SK-N-SH (cell line): ENCODE results near the gene DDX4.

Experiments
- CHD2 ChIP-seq: fragments of 150-350 bp; IDR thresholded peaks from 2 replicates; pipeline ENCODE4 v1.6.1; 2018; ENCODE audit warnings: low read length; ENCODE audit not compliant: partially characterized antibody
- EP300 ChIP-seq, 2 experiments: IDR thresholded peaks; 2 replicates each; pipeline versions ENCODE4 v1.4.0 to v1.6.1; 2012; ENCODE audit warnings: borderline replicate concordance in 1 of 2, low read depth in 1 of 2, low read length in 1 of 2
- FOSL2 ChIP-seq: IDR thresholded peaks from 2 replicates; pipeline ENCODE4 v1.4.0; 2012; ENCODE audit warnings: low read depth, mild to moderate bottlenecking, moderate library complexity, borderline replicate concordance
- GABPA ChIP-seq: IDR thresholded peaks from 2 replicates; pipeline ENCODE4 v1.4.0; 2012; ENCODE audit warnings: low read depth, mild to moderate bottlenecking
- GATA2 ChIP-seq: sonication (generic); formaldehyde crosslinking; IDR thresholded peaks from 2 replicates; pipeline ENCODE4 v1.5.0; 2020; ENCODE audit warnings: mild to moderate bottlenecking, missing genetic modification reagents
- MEF2A ChIP-seq: IDR thresholded peaks from 2 replicates; pipeline ENCODE4 v1.4.0; 2012; ENCODE audit warnings: low read depth, borderline replicate concordance
- MXI1 ChIP-seq: IDR thresholded peaks from 2 replicates; pipeline ENCODE4 v1.6.1; 2012; ENCODE audit warnings: mild to moderate bottlenecking, low read depth, low read length, improper control_type of control experiment
- POLR2AphosphoS5 ChIP-seq: IDR thresholded peaks from 2 replicates; pipeline ENCODE4 v1.6.1; 2012; ENCODE audit warnings: low read depth, low read length
- REST ChIP-seq: IDR thresholded peaks from 2 replicates; pipeline ENCODE4 v1.6.1; 2012; ENCODE audit warnings: mild to moderate bottlenecking, low read depth, low read length, moderate library complexity
- SMC3 ChIP-seq: IDR thresholded peaks from 2 replicates; pipeline ENCODE4 v1.6.1; 2012; ENCODE audit warnings: low read depth, low read length, improper control_type of control experiment
- TCF12 ChIP-seq: IDR thresholded peaks from 2 replicates; pipeline ENCODE4 v1.4.0; 2012
- USF2 ChIP-seq: fragments of 150-350 bp; IDR thresholded peaks from 2 replicates; pipeline ENCODE4 v1.6.1; 2017; ENCODE audit warnings: antibody characterized with exemption, low read length, low read depth, borderline replicate concordance
- TF ChIP-seq, protein P1 (sequence below): fragments of 200-600 bp; sonication (generic); IDR thresholded peaks from 2 replicates; pipeline ENCODE4 v1.6.1; 2017; ENCODE audit warnings: antibody characterized with exemption, mild to moderate bottlenecking, moderate library complexity
- TF ChIP-seq, protein P2 (sequence below): IDR thresholded peaks from 2 replicates; pipeline ENCODE4 v1.4.0; 2012; ENCODE audit warnings: low read depth

DNA sequence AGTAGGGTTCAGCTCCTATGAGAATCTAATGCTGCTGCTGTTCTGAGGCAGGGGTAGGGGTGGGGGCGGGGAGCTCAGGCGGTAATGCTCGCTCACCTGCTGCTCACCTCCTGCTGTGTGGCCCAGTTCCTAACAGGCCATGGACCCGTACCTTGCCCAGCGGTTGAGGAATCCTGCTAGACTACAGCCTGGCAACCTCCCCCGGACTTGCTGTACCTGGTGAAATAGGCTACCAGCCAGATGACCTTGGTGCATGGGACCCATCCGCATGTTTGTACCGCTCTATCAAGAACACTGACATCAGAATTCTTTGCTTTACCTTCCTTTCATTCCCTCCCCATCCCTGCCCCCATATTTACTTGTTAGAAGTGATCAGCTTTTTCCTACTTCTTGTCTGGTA lies 128.6 kb downstream of the DDX4 start:
- TF ChIP-seq, protein P1, sequence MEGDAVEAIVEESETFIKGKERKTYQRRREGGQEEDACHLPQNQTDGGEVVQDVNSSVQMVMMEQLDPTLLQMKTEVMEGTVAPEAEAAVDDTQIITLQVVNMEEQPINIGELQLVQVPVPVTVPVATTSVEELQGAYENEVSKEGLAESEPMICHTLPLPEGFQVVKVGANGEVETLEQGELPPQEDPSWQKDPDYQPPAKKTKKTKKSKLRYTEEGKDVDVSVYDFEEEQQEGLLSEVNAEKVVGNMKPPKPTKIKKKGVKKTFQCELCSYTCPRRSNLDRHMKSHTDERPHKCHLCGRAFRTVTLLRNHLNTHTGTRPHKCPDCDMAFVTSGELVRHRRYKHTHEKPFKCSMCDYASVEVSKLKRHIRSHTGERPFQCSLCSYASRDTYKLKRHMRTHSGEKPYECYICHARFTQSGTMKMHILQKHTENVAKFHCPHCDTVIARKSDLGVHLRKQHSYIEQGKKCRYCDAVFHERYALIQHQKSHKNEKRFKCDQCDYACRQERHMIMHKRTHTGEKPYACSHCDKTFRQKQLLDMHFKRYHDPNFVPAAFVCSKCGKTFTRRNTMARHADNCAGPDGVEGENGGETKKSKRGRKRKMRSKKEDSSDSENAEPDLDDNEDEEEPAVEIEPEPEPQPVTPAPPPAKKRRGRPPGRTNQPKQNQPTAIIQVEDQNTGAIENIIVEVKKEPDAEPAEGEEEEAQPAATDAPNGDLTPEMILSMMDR: no peak
- TF ChIP-seq, protein P2, sequence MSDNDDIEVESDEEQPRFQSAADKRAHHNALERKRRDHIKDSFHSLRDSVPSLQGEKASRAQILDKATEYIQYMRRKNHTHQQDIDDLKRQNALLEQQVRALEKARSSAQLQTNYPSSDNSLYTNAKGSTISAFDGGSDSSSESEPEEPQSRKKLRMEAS: no peak
- TF ChIP-seq USF2 (no peak), EP300 (IDR thresholded peaks at IDR 0.05; ENCODE audit: borderline replicate concordance in 1 of 2, low read depth in 1 of 2, low read length in 1 of 2) (no peak), CHD2 (no peak), FOSL2 (no peak), GABPA (no peak), GATA2 (CRISPR knock-in tag) (no peak), SMC3 (no peak), MXI1 (no peak), POLR2AphosphoS5 (no peak), REST (no peak), MEF2A (no peak), TCF12 (no peak)
